HG02678 (cell line): ENCODE data around the gene BRK1.
"Not testable (repeated sequence)": the region's sequence is repeated elsewhere in the genome, so short reads cannot be mapped to it uniquely, and the experiment has no call there.

ENCODE experiments used
- ATAC-seq: cut with Tn5 transposase; IDR thresholded peaks from one replicate; pipeline ENCODE4 v1.9.1; 2021; ENCODE audit warnings: mild to moderate bottlenecking, moderate library complexity; ENCODE audit not compliant: unreplicated experiment

Gene BRK1

DNA sequence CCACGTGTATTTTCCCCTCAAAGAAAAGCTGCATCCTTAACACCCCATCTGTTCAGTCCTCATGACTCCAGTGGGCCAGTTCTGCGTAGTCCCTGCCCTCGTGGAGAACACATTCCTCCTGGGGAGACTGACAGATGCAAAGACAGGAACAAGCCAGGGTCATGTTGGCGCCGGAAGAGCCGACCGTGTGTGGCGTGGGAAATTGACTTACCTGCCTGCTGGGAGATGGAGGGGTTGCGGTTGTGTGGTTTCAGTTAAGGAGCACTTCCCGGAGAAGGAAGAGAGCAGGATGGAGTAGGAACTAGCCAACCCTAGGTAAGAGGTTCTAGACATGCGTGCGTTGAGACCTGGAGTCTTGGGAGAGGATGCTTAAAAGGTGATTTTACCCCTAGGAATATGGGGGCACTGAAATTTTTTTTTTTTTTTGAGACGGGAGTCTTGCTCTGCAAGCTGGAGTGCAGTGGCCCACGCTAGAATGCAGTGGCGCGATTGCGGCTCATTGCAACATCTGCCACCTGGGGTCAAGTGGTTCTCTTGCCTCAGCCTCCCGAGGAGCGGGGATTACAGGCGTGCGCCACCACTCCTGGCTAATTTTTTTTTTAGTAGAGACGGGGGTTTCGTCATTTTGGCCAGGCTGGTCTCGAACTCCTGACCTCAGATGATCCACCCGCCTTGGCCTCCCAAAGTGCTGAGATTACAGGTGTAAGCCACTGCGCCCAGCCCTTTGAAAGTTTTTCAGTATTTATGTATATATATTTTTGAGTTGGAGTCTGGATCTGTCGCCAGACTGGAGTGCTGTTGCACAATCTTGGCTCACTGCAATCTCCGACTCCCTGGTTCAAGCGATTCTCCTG lies 27.5 kb downstream of the BRK1 start:
- no peak for ATAC-seq

DNA sequence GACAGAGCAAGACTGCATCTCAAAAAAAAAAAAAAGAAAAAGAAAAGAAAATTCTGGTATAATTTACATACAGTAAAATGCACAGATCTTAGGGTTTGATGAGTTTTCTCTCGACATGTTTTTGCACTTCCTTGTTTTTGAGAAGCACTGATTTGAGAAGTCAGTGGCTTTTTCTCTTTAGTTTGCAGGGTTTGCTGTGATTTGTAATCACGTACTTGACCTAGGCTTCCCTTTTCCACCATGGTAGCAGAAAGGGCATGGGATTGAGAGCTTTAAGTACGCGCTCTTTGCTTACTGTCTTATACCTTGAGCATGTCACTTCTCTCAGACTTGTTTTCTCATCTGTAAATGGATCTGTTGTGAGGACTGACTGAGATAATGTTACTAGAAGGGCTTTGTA lies 30.2 kb downstream of the BRK1 start:
- no peak for ATAC-seq

- no peak for ATAC-seq
Observed at GRCh38 chr3:10149226-10149625, 33.8 kb downstream of the BRK1 start.

GRCh38 chr3:10150987-10151386 lies 35.5 kb downstream of the BRK1 start:
- ATAC-seq = no peak

- ATAC-seq = no peak
Observed at GRCh38 chr3:10154335-10155122, 39.1 kb downstream of the BRK1 start.

- no peak for ATAC-seq
Observed at GRCh38 chr3:10155123-10155472, 39.6 kb downstream of the BRK1 start.

GRCh38 chr3:10155658-10156057 lies 40.2 kb downstream of the BRK1 start:
- ATAC-seq = no peak

DNA sequence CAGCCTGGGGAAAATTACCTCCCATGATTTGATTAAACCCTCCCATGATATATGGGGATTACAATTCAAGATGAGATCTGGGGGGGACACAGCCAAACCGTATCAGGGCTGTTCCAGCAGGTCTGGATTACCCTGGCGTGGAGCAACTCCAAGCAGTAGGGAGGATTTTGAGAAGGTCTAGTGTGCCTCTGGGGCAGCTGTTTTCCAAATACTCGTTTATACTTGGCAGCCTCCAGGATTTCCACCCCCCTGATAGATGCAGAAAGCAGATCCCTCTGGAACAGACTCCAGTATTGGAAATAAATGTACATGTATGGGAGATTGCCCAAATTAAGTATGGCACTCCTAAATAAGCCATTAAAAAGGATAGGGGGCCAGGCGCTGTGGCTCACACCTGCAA lies 41.6 kb downstream of the BRK1 start:
- no peak for ATAC-seq

GRCh38 chr3:10158555-10158954 lies 43.1 kb downstream of the BRK1 start:
- not testable (repeated sequence) for ATAC-seq

GRCh38 chr3:10160346-10160745 lies 44.9 kb downstream of the BRK1 start:
- no peak for ATAC-seq

DNA sequence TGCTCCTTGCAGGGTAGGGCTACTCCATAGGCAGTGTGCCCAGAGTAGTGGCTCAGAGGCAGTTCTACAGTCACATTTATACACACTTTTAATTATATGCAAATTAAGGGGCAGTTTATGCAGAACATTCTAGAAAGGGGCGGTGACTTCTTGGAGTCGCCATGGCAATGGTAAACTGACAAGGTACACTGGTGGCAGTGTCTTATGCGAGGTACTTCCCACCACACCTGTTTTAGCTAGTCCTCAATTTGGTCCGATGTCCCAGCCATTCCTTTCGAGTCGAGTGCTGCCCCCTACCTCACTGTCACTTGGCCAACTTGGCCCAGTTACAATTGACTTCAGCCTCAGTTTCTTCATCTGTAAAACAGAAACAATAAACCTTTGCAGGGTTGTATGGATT lies 45.5 kb downstream of the BRK1 start:
- ATAC-seq = no peak

- no peak for ATAC-seq
Observed at GRCh38 chr3:10162185-10162584, 46.7 kb downstream of the BRK1 start.

DNA sequence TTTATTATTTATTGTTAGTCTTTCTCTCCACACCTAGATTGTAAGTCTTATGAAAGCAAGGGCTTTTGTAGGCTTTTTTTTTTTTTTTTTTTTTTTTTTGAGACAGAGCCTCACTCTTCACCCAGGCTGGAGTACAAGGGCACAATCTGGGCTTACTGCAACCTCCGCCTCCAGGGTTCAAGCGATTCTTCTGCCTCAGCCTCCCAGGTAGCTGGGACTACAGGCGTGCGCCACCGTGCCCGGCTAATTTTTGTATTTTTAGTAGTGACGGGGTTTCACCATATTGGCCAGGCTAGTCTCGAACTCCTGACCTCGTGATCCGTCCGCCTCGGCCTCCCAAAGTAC lies 48.7 kb downstream of the BRK1 start:
- not testable (repeated sequence) for ATAC-seq

DNA sequence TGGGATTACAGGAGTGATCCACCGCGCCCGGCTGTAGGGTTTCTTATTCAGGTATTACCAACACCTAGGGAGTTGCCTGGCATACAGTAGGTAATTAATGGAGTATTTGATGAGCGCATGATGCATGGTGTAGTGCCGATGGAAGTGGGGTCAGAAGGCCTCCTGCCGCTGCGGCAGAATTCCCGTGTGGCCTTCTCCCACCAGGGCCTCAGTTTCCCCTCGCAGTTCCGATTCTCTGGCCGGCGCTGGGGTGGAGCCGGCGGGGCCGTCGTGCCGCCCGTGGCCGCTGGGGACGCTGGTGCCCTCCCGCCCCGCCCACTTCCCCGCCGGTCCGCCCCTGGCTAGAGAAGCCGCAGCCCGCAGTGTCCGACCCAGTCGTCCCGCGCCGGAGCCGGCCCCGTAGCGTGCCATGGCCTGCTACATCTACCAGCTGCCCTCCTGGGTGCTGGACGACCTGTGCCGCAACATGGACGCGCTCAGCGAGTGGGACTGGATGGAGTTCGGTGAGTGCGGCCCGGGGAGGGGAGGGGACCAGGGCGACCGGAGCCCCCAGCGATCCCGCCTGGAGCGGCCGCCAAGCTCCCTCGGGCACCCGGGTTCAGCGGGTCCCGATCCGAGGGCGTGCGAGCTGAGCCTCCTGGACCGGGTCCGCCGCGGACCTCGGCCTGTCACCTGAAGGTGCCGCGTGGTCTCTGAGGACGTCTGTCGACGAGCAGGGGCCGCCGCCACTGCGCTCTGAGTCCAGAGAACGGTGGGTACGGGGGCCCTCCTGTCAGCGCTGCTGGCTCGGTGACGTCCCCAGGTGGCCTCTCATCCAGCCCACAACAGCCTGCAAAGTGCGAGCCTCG lies 49.3 kb downstream of the BRK1 start, which contains the start of gene IRAK2:
TSS of gene IRAK2 (plus strand) at position 374 of the 848 bp plus-strand sequence. CDS start at position 410, 36 bp downstream.
- ATAC-seq = peak; percentile 83

DNA sequence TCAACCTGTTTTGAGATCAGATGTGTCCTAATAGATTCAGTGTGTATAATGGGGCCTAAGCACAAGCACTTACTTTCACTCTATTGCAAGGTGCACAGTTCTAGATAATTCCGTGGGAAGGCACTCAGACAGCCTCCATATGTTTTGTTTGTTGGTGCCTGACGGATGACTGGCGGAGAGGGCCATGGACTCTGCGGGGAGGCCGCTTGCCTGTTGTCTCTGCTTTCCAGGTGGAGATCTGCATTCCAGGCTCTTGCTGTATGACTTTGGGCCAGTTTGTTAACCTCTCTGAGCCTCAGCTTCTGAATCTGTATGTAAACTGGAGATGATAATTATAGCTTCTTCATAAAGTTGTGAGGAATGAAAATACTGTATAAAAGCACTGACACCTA lies 50.7 kb downstream of the BRK1 start:
- ATAC-seq = no peak

- ATAC-seq = no peak
Observed at GRCh38 chr3:10169000-10169496, 53.6 kb downstream of the BRK1 start.

DNA sequence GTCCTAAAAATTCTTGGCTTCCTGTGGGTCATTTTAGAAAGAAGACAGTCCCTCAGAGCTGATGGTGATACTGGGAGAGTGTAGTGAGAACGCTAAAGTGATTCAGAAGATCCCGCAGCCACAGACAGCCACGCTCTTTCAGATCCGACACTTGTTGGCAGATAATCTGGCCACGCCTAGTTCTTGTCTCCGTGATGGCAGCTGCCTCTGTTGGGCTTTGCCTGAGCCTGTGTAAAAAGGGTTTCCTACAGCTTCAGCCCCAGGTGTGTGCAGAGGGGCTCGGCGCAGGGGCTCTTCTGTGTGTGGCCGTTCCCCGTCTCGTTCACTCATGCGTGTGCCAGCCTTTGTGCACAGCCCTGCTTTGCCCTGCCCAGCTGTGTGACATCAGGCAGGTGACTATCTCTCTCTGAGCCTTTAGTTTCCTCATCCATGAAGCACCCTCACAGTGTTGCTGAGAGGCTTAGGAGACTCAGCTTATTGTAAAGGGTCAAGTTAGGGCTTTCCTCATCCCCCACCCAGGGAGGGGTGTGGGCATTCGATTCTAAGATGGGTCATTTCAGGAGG lies 55.5 kb downstream of the BRK1 start:
- no peak for ATAC-seq

DNA sequence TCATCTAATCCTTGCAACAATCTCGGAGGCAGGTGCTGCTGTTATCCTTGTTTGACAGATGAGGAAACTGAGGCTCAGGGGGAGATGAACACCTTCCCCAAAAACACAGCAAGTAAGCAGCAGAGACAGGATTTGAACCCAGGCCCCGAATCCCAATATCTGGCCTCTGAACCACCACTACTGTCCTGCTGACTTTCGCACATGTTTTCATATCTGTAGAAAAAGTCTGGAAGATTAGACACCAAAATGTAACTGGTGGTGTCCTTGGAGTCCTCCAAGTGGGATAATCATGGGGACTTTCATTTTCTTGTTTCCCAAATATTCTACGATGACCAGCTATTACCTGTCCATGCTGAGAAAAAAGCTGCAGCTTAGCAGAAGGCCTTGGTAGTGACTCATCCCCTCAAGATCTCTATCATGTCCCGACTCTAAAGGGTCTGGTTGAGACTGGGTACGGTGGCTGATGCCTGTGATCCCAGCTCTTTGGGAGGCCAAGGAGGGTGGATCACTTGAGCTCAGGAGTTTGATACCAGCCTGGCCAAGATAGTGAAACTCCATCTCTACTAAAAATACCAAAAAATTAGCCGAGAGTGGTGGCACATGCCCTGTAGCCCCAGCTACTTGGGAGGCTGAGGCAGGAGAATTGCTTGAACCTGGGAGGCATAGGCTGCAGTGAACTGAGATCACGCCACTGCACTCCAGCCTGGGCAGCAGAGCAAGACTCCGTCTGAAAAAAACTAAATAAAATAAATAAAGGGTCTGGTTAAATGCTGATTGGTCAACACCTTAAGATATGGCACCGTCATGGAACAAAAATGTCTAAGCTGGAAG lies 57.8 kb downstream of the BRK1 start:
- ATAC-seq = no peak

GRCh38 chr3:10173926-10174435 lies 58.5 kb downstream of the BRK1 start:
- ATAC-seq = peak; percentile 57

DNA sequence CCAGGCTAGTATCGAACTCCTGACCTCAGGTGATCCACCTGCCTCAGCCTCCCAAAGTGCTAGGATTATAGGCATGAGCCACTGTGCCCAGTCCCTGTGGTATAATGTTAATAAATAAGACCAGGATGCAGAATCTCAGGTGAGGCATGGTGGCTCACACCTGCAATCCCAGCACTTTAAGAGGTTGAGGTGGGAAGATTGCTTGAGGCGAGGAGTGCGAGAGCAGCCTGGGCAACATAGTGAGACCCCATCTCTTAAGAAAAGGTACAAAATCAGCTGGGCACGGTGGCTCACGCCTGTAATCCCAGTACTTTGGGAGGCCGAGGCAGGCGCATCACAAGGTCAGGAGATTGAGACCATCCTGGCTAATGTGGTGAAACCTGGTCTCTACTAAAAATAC lies 59.9 kb downstream of the BRK1 start:
- ATAC-seq = not testable (repeated sequence)
